ENCODE results near the gene RAB28.

The RAB28 gene

DNA sequence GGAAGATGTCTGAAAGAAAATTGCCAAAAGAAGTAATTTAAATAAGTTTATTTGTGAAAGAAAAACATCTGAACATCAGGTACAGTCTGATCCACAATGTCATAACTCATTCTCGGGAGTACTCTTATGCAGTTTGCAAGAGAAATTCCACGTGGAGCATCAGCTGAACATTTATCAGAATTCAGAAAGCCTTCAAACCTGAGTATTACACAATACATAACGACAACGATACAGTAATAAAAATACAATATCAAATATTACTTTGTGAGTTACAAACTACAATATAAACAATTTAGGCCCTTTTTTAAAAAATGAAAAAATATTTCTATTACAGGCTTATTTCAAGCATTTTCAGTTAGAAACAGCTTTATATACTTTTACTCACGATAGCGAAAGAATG is 116.4 kb downstream of the RAB28 start:
- DNase-seq, result no peak

DNA sequence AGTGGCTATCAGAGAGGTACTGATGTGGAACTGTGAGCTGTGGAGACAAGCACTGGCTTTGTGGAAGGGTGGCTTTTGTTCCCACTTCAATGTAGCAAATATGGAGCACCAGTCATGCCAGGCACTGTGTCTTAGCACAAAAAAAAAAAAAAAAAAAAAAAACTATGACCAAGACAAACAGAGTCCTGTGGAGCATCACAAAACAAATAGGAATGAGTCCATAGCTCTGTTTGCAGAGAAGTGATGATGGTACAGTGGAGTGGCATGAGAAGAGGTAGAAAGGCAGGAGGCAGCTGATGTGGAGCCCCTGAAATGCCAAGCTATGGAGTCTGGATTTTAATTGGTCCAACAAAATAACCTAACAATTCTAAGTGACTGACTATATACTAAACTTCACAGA is 116.9 kb downstream of the RAB28 start:
- DNase-seq, result no peak

GRCh38 chr4:13365195-13365594 is 118.9 kb downstream of the RAB28 start:
- no peak for DNase-seq

- DNase-seq, result no peak
Observed at GRCh38 chr4:13364653-13365052, 119.5 kb downstream of the RAB28 start.

DNA sequence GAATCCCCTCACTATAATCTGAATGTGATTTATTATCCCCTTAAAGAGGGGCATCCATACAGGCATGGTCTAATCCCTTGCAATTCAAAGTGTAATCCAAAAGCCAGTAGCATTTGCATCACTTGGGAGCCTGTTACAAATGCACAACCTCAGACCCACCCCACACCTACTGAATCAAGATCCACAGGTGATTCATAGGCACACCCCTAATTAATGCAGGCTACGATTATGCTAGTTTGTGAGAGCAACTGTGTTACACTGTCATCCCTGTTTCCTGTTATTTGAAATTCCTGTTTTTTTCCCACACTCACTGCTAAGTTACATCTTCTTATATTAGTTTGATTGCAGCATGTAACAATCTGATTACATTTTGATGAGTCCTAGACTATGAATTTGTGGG is 120.0 kb downstream of the RAB28 start:
- no peak for DNase-seq

- DNase-seq, result no peak
Observed at GRCh38 chr4:13359809-13360208, 124.3 kb downstream of the RAB28 start.

DNA sequence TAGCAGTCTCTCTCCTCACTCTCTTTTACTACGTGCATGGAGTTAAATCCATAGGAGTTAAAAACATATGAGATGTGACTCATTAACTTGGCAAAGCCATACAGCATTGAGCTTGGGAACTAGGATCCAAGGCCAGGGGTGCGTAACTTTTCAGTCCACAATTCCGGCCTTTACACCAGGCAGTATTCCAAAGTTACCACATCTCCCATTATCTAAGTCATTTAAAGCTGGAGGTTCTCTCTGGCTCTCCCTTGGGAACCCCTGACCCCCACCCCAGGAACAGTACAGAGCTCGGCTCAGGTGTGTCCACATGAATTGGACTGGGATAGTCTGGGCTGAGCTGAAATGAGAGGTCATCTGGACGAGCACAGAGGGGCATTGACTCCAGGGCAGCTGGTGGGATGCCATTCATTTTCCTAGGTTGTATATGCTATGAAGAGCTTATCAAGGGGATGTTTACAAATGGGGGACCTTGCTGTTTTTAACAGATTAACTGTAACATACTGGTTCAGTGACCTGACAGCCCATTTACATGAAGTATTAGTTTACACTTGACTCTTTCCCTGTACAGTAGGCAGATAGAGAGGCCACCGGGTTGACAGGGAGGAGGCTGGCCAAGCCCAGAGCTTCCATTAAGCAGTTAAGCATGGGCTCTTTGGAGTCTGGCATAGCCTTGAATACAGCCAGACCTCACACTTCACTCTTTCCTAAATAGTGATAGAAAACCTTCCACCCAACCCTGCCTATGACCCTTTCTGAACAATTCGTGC is 128.8 kb downstream of the RAB28 start:
- DNase-seq, result no peak

DNA sequence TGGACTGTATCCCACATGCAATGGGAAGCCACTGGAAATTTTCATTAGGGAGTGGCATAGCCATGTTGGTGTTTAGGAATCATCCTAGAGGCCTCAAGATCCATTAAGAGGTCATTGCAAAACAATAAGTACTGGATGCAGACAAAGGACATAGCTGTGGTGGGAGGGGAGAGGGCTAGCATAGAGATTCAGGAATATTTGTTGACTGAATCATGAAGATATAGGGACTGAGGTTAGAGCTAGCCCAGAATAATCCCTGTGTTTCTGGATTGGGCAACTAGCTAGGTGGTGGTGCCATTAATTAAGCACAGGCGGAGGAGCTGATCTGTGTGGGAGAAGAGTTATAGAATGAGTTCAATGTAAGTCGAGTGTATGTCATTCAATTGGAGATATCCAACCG is 135.0 kb downstream of the RAB28 start:
- no peak for DNase-seq

- no peak for DNase-seq
Observed at GRCh38 chr4:13348216-13348615, 135.9 kb downstream of the RAB28 start.

- DNase-seq, result no peak
Observed at GRCh38 chr4:13347517-13348125, 136.5 kb downstream of the RAB28 start.

DNA sequence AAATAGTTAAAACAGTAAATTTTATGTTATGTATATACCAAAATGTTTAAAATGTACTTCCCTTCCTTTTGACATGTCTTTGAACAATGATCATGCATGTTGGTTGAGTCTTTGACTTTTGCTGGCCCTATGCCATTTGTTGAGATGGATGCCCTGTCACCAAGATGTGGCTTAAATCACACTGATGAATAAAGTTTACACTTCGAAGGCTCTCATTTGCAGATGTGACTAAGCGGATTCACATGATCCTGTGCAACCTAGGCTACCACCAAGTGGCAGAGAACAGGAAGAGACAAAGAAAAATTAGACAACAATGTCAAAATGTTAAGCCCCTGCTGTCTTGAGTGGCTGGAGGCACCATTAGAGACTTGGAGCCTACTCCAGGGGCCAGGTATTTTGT is 139.9 kb downstream of the RAB28 start:
- no peak for DNase-seq

DNA sequence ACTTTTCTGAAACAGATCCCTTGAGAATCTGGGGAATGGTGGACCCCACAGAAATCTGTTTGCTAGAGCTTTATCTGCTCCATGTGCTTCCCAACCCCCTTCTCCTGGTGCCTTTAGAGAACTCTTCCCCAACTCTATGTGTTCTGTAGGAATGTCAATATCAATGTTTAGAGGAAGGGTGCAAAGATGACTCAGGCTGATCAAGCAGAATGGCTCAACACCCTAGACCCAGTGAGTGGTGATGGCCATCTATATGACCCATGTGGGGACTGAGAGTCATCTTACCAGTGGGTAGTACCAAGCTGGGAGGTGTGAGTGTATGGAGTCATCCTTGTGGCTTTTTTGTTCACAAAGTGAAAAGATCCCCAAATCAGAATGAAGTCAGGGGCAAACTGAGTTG is 143.5 kb downstream of the RAB28 start:
- DNase-seq, result no peak

GRCh38 chr4:13331827-13332226 is 152.3 kb downstream of the RAB28 start:
- DNase-seq, result no peak

- DNase-seq, result no peak
Observed at GRCh38 chr4:13329963-13330362, 154.2 kb downstream of the RAB28 start.

- no peak for DNase-seq
Observed at GRCh38 chr4:13329340-13329850, 154.7 kb downstream of the RAB28 start.

DNA sequence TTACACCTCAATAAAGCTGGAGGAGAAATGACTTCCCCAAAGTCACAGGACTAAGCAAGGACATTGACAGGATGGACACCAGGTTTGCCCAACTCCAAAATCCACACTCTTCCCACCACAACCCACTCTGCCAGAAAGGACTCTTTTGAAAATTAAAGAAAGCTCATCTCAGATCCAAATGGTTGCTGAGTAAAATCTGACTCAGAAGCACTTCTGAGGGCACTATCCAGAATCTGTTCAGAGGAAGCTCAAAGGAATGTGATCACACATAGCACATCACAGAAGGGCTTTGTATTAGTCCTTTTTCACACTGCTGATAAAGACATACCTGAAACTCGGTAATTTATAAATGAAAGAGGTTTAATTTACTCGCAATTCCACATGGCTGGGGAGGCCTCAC is 155.5 kb downstream of the RAB28 start:
- DNase-seq, result no peak

DNA sequence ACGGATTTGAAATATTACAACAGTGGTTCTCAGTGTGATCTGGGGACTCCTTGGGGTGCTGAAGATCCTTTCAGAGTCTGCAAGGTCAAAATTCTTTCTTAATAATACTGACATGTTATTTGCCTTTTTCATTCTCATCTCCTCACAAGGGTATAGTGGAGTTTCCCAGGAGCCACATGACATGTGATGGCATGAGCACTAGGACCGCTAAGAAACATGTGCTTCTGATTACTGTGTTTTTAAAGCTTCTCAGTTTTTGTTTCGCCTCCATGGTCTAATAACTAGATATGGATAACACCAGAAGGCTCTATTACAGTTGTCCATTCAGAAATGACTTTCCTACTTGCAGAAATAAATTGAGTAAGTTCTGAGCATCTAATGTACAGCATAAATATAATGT is 156.1 kb downstream of the RAB28 start:
- no peak for DNase-seq

GRCh38 chr4:13325744-13326143 is 158.4 kb downstream of the RAB28 start:
- DNase-seq, result no peak

DNA sequence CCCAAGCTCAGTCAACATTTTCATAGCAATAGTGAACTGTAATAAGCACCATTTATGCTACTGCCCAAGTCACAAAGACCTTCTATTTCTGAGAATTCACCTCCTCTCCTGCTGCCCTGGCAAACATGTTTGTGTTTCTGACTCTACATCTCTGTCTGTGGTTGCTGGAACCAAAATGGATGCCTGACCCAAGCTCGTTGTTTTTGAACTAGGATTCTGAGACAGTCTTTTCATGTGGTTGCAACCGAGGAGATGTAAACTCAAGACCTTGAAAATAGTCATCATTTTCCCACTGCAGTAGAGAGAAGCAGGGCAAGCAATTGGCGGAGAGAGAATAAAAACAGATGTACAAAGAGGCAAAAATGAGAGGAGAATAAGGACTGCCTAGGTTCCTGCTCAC is 160.2 kb downstream of the RAB28 start:
- DNase-seq, result no peak

DNA sequence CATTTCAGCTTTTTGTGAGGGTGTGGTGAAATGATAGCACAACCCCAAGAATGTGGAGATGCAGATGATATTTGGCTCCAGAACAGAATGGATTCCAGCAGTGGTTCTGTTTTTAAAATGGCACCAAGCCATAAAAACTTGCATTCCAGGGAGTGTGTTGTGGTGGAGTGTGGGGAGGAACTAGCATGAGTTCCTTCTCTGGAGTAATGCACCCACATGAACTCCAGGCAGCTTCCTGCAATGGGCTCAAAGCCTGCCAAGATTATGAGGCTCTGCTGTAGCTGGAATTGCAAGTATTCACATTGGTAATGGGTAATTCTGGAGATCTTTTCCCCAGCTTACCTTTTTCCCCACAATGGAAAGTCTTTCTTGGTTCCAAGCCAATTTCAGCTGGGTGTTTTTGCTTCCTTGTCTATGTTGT is 161.4 kb downstream of the RAB28 start:
- no peak for DNase-seq
